Panc1 (cell line): ENCODE results near the gene UBE2L3. TPM values are rescaled to one million over a fixed set of nuclear protein-coding genes. Genes with fewer than 3 reads are reported as not detected.

Source experiments
- ATAC-seq: fragments of 200-7000 bp; cut with Tn5 transposase; 2 replicates; pipeline ENCODE4 v1.9.1; 2020; ENCODE audit warnings: mild to moderate bottlenecking, moderate library complexity
- BruUV-seq: library from RNA; stranded (reverse); fragments of 400-500 nt; replicated peaks from 2 replicates; lab custom pipeline; 2021; lab: Mats Ljungman, UMichigan
- CTCF ChIA-PET: fragments of 300-600 bp; sonication (Branson Sonifier 250); formaldehyde crosslinking; loops from one replicate; lab custom pipeline; 2022; ENCODE audit warnings: antibody characterized with exemption; lab: Charles Lee
- POLR2A ChIA-PET: fragments of 300-600 bp; sonication (Branson Sonifier 250); formaldehyde crosslinking; loops from one replicate; lab custom pipeline; 2022; ENCODE audit warnings: antibody characterized with exemption; lab: Charles Lee
- DNase-seq: peaks from one replicate; pipeline ENCODE4 v3.0.0-alpha.2; 2010; ENCODE audit warnings: low read depth, low spot score
- H3K27ac ChIP-seq: 2 replicates; pipeline ENCODE4 v1.5.1; 2011; ENCODE audit warnings: mild to moderate bottlenecking, low read length, inconsistent platforms
- H3K27me3 ChIP-seq: fragments of 200-500 bp; sonication (Bioruptor generic); 2 replicates; pipeline ENCODE4 v1.6.0; 2014; ENCODE audit warnings: low read length, inconsistent platforms; ENCODE audit not compliant: control insufficient read depth, insufficient read depth
- H3K36me3 ChIP-seq: fragments of 200-500 bp; sonication (Bioruptor generic); 2 replicates; pipeline ENCODE4 v1.5.1; 2014; ENCODE audit warnings: inconsistent platforms, mild to moderate bottlenecking, low read length, moderate library complexity; ENCODE audit not compliant: control insufficient read depth, insufficient read depth
- H3K4me1 ChIP-seq: 2 replicates; pipeline ENCODE4 v1.5.1; 2011; ENCODE audit warnings: inconsistent platforms, mild to moderate bottlenecking, low read length, moderate library complexity; ENCODE audit not compliant: control insufficient read depth, insufficient read depth
- H3K4me3 ChIP-seq, 2 experiments: 2 replicates each; pipeline ENCODE4 v1.5.1; 2011 to 2012; ENCODE audit warnings: low read depth in 2 of 2, low read length in 2 of 2, mild to moderate bottlenecking in 2 of 2, inconsistent platforms in 1 of 2, moderate library complexity in 1 of 2
- H3K9me3 ChIP-seq: fragments of 200-500 bp; sonication (Bioruptor generic); 2 replicates; pipeline ENCODE4 v1.5.1; 2014; ENCODE audit warnings: low read depth, mild to moderate bottlenecking, inconsistent platforms, low read length, moderate library complexity; ENCODE audit not compliant: control insufficient read depth, insufficient read depth
- CTCF ChIP-seq: fragments of 450-650 bp; IDR thresholded peaks from 2 replicates; pipeline ENCODE4 v1.5.1; 2017; ENCODE audit warnings: mild to moderate bottlenecking
- POLR2AphosphoS5 ChIP-seq: IDR thresholded peaks from 2 replicates; pipeline ENCODE4 v1.6.1; 2012; ENCODE audit warnings: mild to moderate bottlenecking, low read depth, low read length, moderate library complexity
- REST ChIP-seq, 2 experiments: IDR thresholded peaks; 2 replicates each; pipeline ENCODE4 v1.6.1; 2011 to 2012; ENCODE audit warnings: low read depth in 2 of 2, control low read depth in 1 of 2, low read length in 1 of 2, mild to moderate bottlenecking in 1 of 2, moderate library complexity in 1 of 2; ENCODE audit not compliant: insufficient read depth in 1 of 2
- SIN3A ChIP-seq: IDR thresholded peaks from 2 replicates; pipeline ENCODE4 v1.6.1; 2012; ENCODE audit warnings: low read depth, mild to moderate bottlenecking, low read length, moderate library complexity, borderline replicate concordance; ENCODE audit not compliant: insufficient read depth
- TCF7L2 ChIP-seq: IDR thresholded peaks from 2 replicates; pipeline ENCODE4 v1.6.1; 2011; ENCODE audit warnings: mild to moderate bottlenecking, low read depth, low read length, inconsistent platforms
- in situ Hi-C: cut with HindIII; loops from 2 replicates; pipeline ENCODE4 v1.10.0; 2016; ENCODE audit warnings: low sequenced_read_pairs, low pct_unique_long_range_greater_than_20kb
- intact Hi-C: fragments of 100-400 bp; cut with micrococcal nuclease; formaldehyde crosslinking; loops from one replicate; pipeline ENCODE4 v1.10.0; 2022; ENCODE audit not compliant: unreplicated experiment
- total RNA-seq: library from RNA; stranded (reverse); gene quantifications from one replicate; pipeline ENCODE4 v1.2.1, GENCODE V29; 2021; ENCODE audit not compliant: unreplicated experiment

UBE2L3 gene
- total RNA-seq, 1 experiment from 2014 or later: 51.1 TPM

GRCh38 chr22:21563912-21564311 lies 3.6 kb upstream of the UBE2L3 start:
- Histone ChIP-seq H3K9me3 (no peaks in the 10 kb centered on the region), H3K4me1 (no peaks in the 10 kb centered on the region), H3K36me3 (peaks cover 6% of the 10 kb centered on the region; the same call in 1 of the 2 replicates), H3K27me3 (no peaks in the 10 kb centered on the region), H3K4me3 (no peak overlapping the region), H3K27ac (no peak overlapping the region)
- intact Hi-C loops: no loop called here
- ChIA-PET CTCF (no interaction called here), POLR2A (no interaction called here)
- DNase-seq (no peak), ATAC-seq (no peak)
- BruUV-seq: no TSS peak
- in situ Hi-C loops: no loop called here
- TF ChIP-seq CTCF: no peak
- no peak for TF ChIP-seq SIN3A
- no peak for TF ChIP-seq REST (IDR thresholded peaks at IDR 0.05; ENCODE audit: insufficient read depth in 1 of 2, low read depth in 2 of 2, low read length in 1 of 2)
- no peak for TF ChIP-seq POLR2AphosphoS5
- TF ChIP-seq TCF7L2: no peak

GRCh38 chr22:21564411-21564810 lies 3.1 kb upstream of the UBE2L3 start:
- H3K9me3 ChIP-seq: no peaks in the 10 kb centered on the region
- no TSS peak for BruUV-seq
- no peak overlapping the region for H3K27ac ChIP-seq
- no peaks in the 10 kb centered on the region for H3K4me1 ChIP-seq
- intact Hi-C loops: no loop called here
- in situ Hi-C loops: no loop called here
- H3K4me3 ChIP-seq: no peak overlapping the region
- no peak for ATAC-seq
- H3K27me3 ChIP-seq: no peaks in the 10 kb centered on the region
- peaks cover 6% of the 10 kb centered on the region; the same call in 1 of the 2 replicates for H3K36me3 ChIP-seq
- ChIA-PET POLR2A (no interaction called here), CTCF (no interaction called here)
- no peak for DNase-seq
- no peak for TF ChIP-seq SIN3A
- TF ChIP-seq CTCF: no peak
- no peak for TF ChIP-seq TCF7L2
- TF ChIP-seq POLR2AphosphoS5: no peak
- TF ChIP-seq REST (IDR thresholded peaks at IDR 0.05; ENCODE audit: insufficient read depth in 1 of 2, low read depth in 2 of 2, low read length in 1 of 2): no peak
